GM18507 (cell line): ENCODE results near the gene UCHL1.
"Not testable (repeated sequence)": the region's sequence is repeated elsewhere in the genome, so short reads cannot be mapped to it uniquely, and the experiment has no call there.

Source experiments
- DNase-seq: peaks from one replicate; pipeline ENCODE4 v3.0.0; 2011; ENCODE audit warnings: low read depth; ENCODE audit not compliant: insufficient read length; ENCODE audit errors: extremely low spot score
- FAIRE-seq: peaks from 2 replicates; lab custom pipeline; 2011; peaks lifted over from hg19 to GRCh38; lab: Jason Lieb, UNC

UCHL1 gene

GRCh38 chr4:41232856-41233255, 23.9 kb upstream of the UCHL1 start:
- FAIRE-seq: no peak
- no peak for DNase-seq

DNA sequence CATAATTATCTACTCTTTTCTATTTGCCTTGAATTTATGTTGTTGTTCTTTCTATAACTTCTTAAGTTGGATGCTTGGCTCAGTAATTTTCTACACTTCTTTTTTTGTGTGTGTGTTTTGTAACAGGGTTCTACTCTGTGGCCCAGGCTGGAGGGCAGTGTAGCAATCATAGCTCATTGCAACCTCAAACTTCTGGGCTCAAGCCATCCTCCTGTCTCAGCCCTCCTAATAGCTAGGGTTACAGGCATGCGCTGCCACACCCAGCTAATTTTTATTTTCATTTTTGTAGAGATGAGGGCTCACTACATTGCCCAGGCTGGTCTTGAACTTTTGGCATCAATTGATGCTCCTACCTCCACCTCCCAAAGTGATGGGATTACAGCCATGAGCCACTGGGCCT, 20.7 kb upstream of the UCHL1 start:
- no peak for FAIRE-seq
- DNase-seq: no peak

- no peak for FAIRE-seq
These were observed 20.2 kb upstream of the UCHL1 start for GRCh38 chr4:41236508-41236907.

DNA sequence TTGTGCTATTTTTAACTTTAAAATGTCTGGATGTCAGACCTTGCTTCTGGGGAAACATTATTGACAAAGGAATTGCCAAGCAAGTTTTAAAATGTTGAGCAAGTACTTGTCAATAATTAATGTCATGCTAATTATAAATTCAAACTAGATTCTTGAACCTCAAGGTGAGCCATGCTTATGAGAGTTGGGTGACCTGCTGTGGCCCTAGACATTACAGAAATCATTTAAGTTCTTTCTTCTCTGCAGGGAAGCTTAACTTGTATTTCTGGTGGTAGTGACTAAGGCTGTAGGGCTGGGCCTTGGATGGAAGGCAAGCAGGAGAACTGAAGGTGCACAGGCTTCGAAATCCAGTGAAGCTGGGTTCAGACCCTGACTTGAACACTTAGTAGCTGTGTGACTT, 14.8 kb upstream of the UCHL1 start:
- FAIRE-seq: no peak

More at GRCh38 chr4:41236508-41236907, 20.2 kb upstream of the UCHL1 start:
- DNase-seq: no peak

GRCh38 chr4:41245983-41246382, 10.7 kb upstream of the UCHL1 start:
- no peak for FAIRE-seq

More for the DNA sequence above, 14.8 kb upstream of the UCHL1 start:
- DNase-seq: no peak

DNA sequence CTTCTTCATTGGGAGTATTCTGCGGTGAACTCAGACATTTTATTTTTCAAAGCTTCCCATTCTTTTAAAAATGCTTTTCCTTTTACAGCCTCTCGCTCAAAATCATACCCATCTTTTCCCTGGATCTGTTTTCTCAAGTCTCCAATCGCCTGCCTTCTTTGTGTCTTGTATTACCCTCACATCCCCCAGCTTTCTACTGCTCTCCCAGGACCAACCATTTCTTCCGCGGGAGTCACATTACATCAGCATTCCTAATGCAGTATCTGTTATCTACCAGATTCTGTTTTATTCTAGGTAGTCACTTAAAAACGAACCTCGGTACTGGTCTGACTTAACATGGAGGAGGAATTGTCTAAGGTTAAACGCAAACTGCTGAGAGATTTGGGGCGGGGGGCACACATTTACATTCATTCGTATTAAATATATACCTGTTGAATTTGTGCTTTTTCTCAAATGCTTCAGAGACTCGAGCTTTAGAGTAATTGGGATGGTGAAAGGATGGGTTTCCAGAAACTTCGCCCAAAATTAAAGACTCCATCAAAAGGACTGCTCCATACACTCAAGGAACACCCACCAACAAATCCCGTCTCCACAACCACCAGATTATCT, 493 bp upstream of the UCHL1 start:
- no peak for DNase-seq
- no peak for FAIRE-seq

More at GRCh38 chr4:41245983-41246382, 10.7 kb upstream of the UCHL1 start:
- DNase-seq: no peak

DNA sequence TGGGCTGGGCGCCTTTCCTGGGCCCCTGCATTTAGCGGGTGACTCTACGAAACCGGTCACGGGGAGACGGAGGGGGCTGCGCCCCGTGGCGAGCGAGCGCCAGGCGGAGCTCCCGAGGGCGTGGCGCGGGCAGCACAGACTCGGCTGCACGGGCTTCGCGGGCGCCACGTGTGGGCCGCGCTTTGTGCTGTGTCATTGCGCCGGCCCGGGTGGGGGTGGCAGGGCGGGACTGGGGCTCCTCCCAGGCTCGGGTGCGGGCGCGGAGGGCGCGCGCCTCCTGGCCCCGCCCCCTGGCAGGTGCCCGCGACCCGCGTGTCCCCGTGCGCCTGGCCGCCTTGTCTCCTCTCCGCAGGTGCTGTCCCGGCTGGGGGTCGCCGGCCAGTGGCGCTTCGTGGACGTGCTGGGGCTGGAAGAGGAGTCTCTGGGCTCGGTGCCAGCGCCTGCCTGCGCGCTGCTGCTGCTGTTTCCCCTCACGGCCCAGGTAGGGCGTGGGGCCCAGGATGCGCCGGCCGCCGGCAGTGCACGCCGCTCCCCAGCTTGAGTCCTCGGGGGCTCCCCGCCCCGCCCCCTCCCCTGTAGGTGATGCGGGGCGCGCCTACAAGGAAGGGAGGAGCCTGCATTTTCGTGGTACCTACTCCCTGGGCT, 651 bp downstream of the UCHL1 start:
- FAIRE-seq: no peak

GRCh38 chr4:41257906-41258305, 1.2 kb downstream of the UCHL1 start:
- DNase-seq (no peak), FAIRE-seq (no peak)

More for the DNA sequence above, 651 bp downstream of the UCHL1 start:
- peak; percentile 5 for DNase-seq

DNA sequence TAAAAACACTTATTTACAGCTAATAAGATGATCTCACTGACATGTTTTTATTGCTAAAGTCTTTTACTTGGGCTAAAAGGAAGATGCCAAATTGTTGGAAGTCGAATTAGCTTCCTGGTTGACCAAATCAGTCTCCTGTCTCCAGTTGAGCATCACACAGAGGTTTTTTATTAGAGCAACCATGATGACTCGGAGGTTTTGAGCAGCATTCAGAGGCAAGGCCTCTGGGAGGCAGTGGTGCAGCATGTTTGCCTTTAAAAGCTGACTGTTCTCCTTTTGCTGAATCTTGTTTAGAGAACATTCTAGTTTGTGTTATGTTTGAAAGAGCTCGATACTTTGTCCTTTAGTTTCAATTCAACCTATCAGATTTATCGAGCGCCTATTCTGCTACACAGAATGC, 2.1 kb downstream of the UCHL1 start:
- DNase-seq: no peak
- FAIRE-seq: peak; percentile 35

DNA sequence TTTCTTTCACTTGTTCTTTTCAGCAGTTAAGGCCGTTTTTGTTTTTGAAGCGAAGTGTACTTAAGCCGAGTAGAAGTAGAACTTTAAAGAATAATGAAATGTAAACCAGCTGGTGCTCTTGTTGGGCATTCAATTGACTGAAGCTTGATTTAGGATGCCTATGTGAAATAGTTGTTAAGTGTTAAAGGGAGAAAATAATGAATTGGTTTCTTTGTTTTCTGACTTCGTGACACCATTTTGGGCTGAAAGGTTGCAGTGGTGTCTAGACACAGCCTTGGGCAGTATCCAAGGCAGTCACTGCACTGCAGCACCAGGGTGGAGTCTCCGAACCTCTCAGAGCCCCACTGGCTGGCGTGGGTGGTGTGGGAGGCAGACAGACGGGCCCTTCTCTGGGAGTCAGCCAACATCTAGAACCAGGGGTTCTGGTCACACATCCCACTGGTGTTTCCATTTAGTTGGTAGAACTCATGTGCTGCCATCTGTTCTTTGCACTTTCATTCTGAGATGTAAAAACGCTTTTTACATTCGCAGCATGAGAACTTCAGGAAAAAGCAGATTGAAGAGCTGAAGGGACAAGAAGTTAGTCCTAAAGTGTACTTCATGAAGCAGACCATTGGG, 3.5 kb downstream of the UCHL1 start:
- DNase-seq: no peak
- FAIRE-seq: no peak

GRCh38 chr4:41262198-41262597, 5.5 kb downstream of the UCHL1 start:
- FAIRE-seq: no peak
- no peak for DNase-seq

DNA sequence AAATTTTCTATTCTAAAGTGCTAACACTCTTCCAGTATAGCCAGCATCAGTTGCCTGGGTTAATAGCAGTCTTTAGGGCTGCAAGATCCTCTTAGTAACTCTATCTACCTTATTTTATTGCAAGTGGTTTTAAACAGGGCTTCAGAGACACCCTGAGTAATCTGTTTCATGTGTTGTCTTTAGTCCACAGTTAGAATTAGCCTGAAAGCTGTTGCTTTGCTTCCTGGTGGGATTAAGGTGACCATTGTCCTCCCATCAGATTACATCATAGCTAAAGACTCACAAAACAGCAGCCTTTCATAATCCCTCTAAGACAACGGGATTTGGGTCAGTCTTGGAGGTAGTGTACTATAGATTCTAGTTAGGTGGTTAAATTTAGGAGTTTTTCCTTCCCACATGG, 7.5 kb downstream of the UCHL1 start:
- DNase-seq (no peak), FAIRE-seq (no peak)

DNA sequence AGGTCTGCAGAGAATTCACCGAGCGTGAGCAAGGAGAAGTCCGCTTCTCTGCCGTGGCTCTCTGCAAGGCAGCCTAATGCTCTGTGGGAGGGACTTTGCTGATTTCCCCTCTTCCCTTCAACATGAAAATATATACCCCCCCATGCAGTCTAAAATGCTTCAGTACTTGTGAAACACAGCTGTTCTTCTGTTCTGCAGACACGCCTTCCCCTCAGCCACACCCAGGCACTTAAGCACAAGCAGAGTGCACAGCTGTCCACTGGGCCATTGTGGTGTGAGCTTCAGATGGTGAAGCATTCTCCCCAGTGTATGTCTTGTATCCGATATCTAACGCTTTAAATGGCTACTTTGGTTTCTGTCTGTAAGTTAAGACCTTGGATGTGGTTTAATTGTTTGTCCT, 11.3 kb downstream of the UCHL1 start:
- DNase-seq (no peak), FAIRE-seq (no peak)

GRCh38 chr4:41268721-41269517, 12.2 kb downstream of the UCHL1 start:
- DNase-seq (no peak), FAIRE-seq (no peak)

- DNase-seq (no peak), FAIRE-seq (no peak)
These were observed 13.0 kb downstream of the UCHL1 start for GRCh38 chr4:41269682-41270081.

DNA sequence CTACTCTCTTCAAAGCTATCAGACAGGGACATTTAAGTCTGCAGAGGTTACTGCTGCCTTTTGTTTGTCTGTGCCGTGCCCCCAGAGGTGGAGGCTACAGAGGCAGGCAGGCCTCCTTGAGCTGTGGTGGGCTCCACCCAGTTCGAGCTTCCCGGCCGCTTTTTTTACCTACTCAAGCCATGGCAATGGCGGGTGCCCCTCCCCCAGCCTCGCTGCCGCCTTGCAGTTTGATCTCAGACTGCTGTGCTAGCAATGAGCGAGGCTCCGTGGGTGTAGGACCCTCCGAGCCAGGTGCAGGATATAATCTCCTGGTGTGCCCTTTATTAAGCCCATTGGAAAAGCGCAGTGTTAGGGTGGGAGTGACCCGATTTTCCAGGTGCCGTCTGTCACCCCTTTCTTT, 19.2 kb downstream of the UCHL1 start:
- FAIRE-seq, DNase-seq: not testable (repeated sequence)

- no peak for FAIRE-seq
These were observed 23.3 kb downstream of the UCHL1 start for GRCh38 chr4:41280010-41280409.

GRCh38 chr4:41281038-41281634, 24.4 kb downstream of the UCHL1 start:
- FAIRE-seq: peak; percentile 96
- DNase-seq: peak; percentile 59

More at GRCh38 chr4:41280010-41280409, 23.3 kb downstream of the UCHL1 start:
- no peak for DNase-seq

DNA sequence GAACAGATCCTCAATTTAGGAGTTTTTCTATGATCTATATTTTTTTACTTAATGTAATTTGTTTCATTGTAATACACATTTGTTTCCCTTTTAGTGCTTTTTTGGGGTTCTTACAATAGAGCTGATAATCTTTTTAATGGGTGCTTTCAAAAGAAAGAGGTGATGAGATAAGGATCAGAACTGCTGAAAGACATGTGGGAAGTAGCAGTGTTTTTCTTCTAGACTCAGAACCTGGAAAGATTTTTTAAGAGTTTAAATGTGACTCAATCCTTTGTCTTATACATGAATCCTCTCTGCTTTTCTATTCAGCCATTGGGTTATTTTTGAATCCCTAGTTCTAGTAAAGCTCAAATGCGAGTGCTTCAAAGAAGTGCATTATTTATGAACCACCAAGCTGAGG, 25.6 kb downstream of the UCHL1 start:
- no peak for FAIRE-seq
- DNase-seq: no peak
